Smooth muscle cell (in vitro differentiated cells): ENCODE data around the gene COL15A1. TPM values are rescaled to one million over a fixed set of nuclear protein-coding genes. Genes with fewer than 3 reads are reported as not detected.

Experiments used
- DNase-seq: peaks from one replicate; lab custom pipeline; 2025; ENCODE audit not compliant: unreplicated experiment; lab: John Stamatoyannopoulos, UW
- H2AFZ ChIP-seq: fragments of 200-600 bp; sonication (generic); 2 replicates; pipeline ENCODE4 v1.6.0; 2016; ENCODE audit warnings: antibody characterized with exemption, low read depth, mild to moderate bottlenecking
- H3F3A ChIP-seq: fragments of 200-600 bp; sonication (generic); 2 replicates; pipeline ENCODE4 v1.6.0; 2017; ENCODE audit warnings: antibody characterized with exemption, low read depth
- H3K27ac ChIP-seq: fragments of 200-600 bp; sonication (generic); 2 replicates; pipeline ENCODE4 v1.5.1; 2016; ENCODE audit warnings: low read depth, mild to moderate bottlenecking
- H3K27me3 ChIP-seq: fragments of 200-600 bp; sonication (generic); 2 replicates; pipeline ENCODE4 v1.6.1; 2016; ENCODE audit warnings: low read depth, mild to moderate bottlenecking
- H3K36me3 ChIP-seq: fragments of 200-600 bp; sonication (generic); 2 replicates; pipeline ENCODE4 v1.5.1; 2016; ENCODE audit warnings: low read depth
- H3K4me1 ChIP-seq: fragments of 200-600 bp; sonication (generic); 2 replicates; pipeline ENCODE4 v1.5.1; 2016; ENCODE audit warnings: low read depth
- H3K4me2 ChIP-seq: fragments of 200-600 bp; sonication (generic); 2 replicates; pipeline ENCODE4 v1.6.0; 2016; ENCODE audit warnings: mild to moderate bottlenecking
- H3K4me3 ChIP-seq: fragments of 200-600 bp; sonication (generic); 2 replicates; pipeline ENCODE4 v1.5.1; 2016; ENCODE audit warnings: mild to moderate bottlenecking
- H3K79me2 ChIP-seq: fragments of 200-600 bp; sonication (generic); 2 replicates; pipeline ENCODE4 v1.6.0; 2016; ENCODE audit warnings: low read depth, mild to moderate bottlenecking
- H3K9ac ChIP-seq: fragments of 200-600 bp; sonication (generic); 2 replicates; pipeline ENCODE4 v1.6.0; 2016; ENCODE audit warnings: low read depth
- H3K9me3 ChIP-seq: fragments of 200-600 bp; sonication (generic); replicated peaks from 2 replicates; pipeline ENCODE4 v1.5.1; 2016; ENCODE audit warnings: low read depth
- H4K20me1 ChIP-seq: fragments of 200-600 bp; sonication (generic); 2 replicates; pipeline ENCODE4 v1.6.0; 2016; ENCODE audit warnings: low read depth
- CTCF ChIP-seq: fragments of 200-600 bp; sonication (generic); IDR thresholded peaks from 2 replicates; pipeline ENCODE4 v1.5.1; 2017; ENCODE audit warnings: borderline replicate concordance, mild to moderate bottlenecking, antibody characterized with exemption; ENCODE audit not compliant: insufficient read depth, poor library complexity, severe bottlenecking
- WGBS: methylation state at CpG from one replicate; pipeline ENCODE4 v1.1.7; 2016; ENCODE audit warnings: low lambda C conversion rate; 5-methylcytosine and 5-hydroxymethylcytosine counted together
- polyA plus RNA-seq: library from polyadenylated mRNA; unstranded; fragments of >200 nt; fragmentation: Nextera tagmentation; extraction: Ambion mirVana; gene quantifications from 2 replicates; pipeline ENCODE4 v1.2.1, GENCODE V29; 2016
- total RNA-seq: library from RNA; depleted of rRNA; stranded (reverse); fragments of >200 nt; gene quantifications from 2 replicates; pipeline ENCODE4 v1.2.3, GENCODE V29; 2014

COL15A1 gene
- total and polyA plus RNA-seq, 2 experiments from 2014 or later = 222 to 293 TPM

- Histone ChIP-seq H3K79me2 (no peaks in the 10 kb centered on the region), H4K20me1 (no peaks in the 10 kb centered on the region), H3K27ac (no peak overlapping the region), H2AFZ (no peak overlapping the region), H3K36me3 (no peaks in the 10 kb centered on the region), H3K4me3 (no peak overlapping the region), H3K4me2 (no peak overlapping the region), H3K27me3 (no peaks in the 10 kb centered on the region), H3F3A (peaks cover 8% of the 10 kb centered on the region), H3K9me3 (no peaks in the 10 kb centered on the region), H3K9ac (no peak overlapping the region), H3K4me1 (no peaks in the 10 kb centered on the region)
- no peak for TF ChIP-seq CTCF
- 82% methylated on average over 2 of the region's 2 CpGs for WGBS
- DNase-seq = no peak
Observed at GRCh38 chr9:99078717-99079116, 135.0 kb downstream of the COL15A1 start.

DNA sequence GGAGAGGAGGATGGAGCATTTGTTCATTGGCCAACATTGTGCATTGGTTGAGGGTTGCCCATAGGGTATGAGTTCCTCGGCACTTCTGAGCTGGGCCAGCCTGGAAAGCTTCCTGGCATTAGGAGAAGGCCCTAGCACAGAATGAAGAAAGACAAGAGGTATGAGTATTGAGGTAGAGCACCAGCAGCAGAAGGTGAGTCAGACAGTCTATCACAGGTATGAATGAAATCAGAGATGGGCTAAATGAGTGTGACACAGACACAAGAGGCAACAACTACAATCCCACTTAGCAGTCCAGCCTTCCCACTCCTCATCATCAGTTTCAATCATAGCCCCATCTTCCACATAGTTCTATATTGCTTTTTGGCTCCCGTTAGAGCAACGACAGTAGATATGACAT lies 135.8 kb downstream of the COL15A1 start:
- no peak overlapping the region for H3K27ac ChIP-seq
- no peak for DNase-seq
- H4K20me1 ChIP-seq = no peaks in the 10 kb centered on the region
- H3K9me3 ChIP-seq = no peaks in the 10 kb centered on the region
- H3K4me2 ChIP-seq = no peak overlapping the region
- no peak overlapping the region for H3K9ac ChIP-seq
- TF ChIP-seq CTCF = no peak
- H3K36me3 ChIP-seq = no peaks in the 10 kb centered on the region
- no peak overlapping the region for H2AFZ ChIP-seq
- 96% methylated on average over 3 of the region's 3 CpGs for WGBS
- H3K4me1 ChIP-seq = no peaks in the 10 kb centered on the region
- H3K27me3 ChIP-seq = no peaks in the 10 kb centered on the region
- peaks cover 2% of the 10 kb centered on the region for H3F3A ChIP-seq
- no peaks in the 10 kb centered on the region for H3K79me2 ChIP-seq
- no peak overlapping the region for H3K4me3 ChIP-seq

GRCh38 chr9:99083051-99083450 lies 139.3 kb downstream of the COL15A1 start:
- H3F3A ChIP-seq = peaks cover 6% of the 10 kb centered on the region
- no peaks in the 10 kb centered on the region for H3K36me3 ChIP-seq
- H3K4me1 ChIP-seq = no peaks in the 10 kb centered on the region
- no peak for DNase-seq
- H3K9ac ChIP-seq = no peak overlapping the region
- no peaks in the 10 kb centered on the region for H4K20me1 ChIP-seq
- no peak overlapping the region for H3K4me3 ChIP-seq
- no peak overlapping the region for H2AFZ ChIP-seq
- no peaks in the 10 kb centered on the region for H3K27me3 ChIP-seq
- no peaks in the 10 kb centered on the region for H3K79me2 ChIP-seq
- TF ChIP-seq CTCF = no peak
- no peak overlapping the region for H3K27ac ChIP-seq
- H3K4me2 ChIP-seq = no peak overlapping the region
- no peaks in the 10 kb centered on the region for H3K9me3 ChIP-seq
- 88% methylated on average over 6 of the region's 6 CpGs for WGBS
